Mesendoderm (in vitro differentiated cells): ENCODE results near the gene MYO18B.

ENCODE experiments used
- DNase-seq: peaks from one replicate; pipeline ENCODE4 v3.0.0; 2013
- H2AK5ac ChIP-seq: 2 replicates; pipeline ENCODE4 v1.6.1; 2013; ENCODE audit warnings: low read length, inconsistent platforms
- H2BK120ac ChIP-seq: 2 replicates; pipeline ENCODE4 v1.6.1; 2013; ENCODE audit warnings: low read depth, mild to moderate bottlenecking, low read length, moderate library complexity, mixed read lengths
- H2BK15ac ChIP-seq: replicated peaks from 2 replicates; pipeline ENCODE4 v1.6.1; 2013; ENCODE audit warnings: low read depth, mild to moderate bottlenecking, moderate library complexity
- H2BK5ac ChIP-seq: 2 replicates; pipeline ENCODE4 v1.6.1; 2013; ENCODE audit warnings: low read length, inconsistent platforms
- H3K18ac ChIP-seq: 2 replicates; pipeline ENCODE4 v1.6.1; 2013; ENCODE audit warnings: mild to moderate bottlenecking, low read length, mixed read lengths
- H3K23ac ChIP-seq: one replicate; pipeline ENCODE4 v1.6.1; 2013; ENCODE audit warnings: low read length
- H3K27ac ChIP-seq: 2 replicates; pipeline ENCODE4 v1.5.1; 2013; ENCODE audit warnings: low read depth, mild to moderate bottlenecking, inconsistent platforms, low read length, moderate library complexity
- H3K27me3 ChIP-seq: 2 replicates; pipeline ENCODE4 v1.6.1; 2013; ENCODE audit warnings: low read length, control low read depth, mild to moderate bottlenecking, inconsistent platforms; ENCODE audit not compliant: insufficient read depth, poor library complexity
- H3K36me3 ChIP-seq: 2 replicates; pipeline ENCODE4 v1.6.1; 2013; ENCODE audit warnings: low read length, inconsistent platforms; ENCODE audit not compliant: control insufficient read depth, insufficient read depth
- H3K4ac ChIP-seq: one replicate; pipeline ENCODE4 v1.6.1; 2013; ENCODE audit warnings: low read depth, mild to moderate bottlenecking, low read length, moderate library complexity
- H3K4me1 ChIP-seq: 2 replicates; pipeline ENCODE4 v1.6.1; 2013; ENCODE audit warnings: low read depth, low read length, inconsistent platforms; ENCODE audit not compliant: control insufficient read depth
- H3K4me2 ChIP-seq: 2 replicates; pipeline ENCODE4 v1.6.1; 2013; ENCODE audit warnings: low read length
- H3K4me3 ChIP-seq: 2 replicates; pipeline ENCODE4 v1.5.1; 2013; ENCODE audit warnings: mild to moderate bottlenecking, low read length
- H3K56ac ChIP-seq: one replicate; pipeline ENCODE4 v1.6.1; 2013; ENCODE audit warnings: low read length
- H3K79me1 ChIP-seq: 2 replicates; pipeline ENCODE4 v1.6.1; 2013; ENCODE audit warnings: low read length, inconsistent platforms
- H3K79me2 ChIP-seq: 2 replicates; pipeline ENCODE4 v1.6.1; 2013; ENCODE audit warnings: mild to moderate bottlenecking, low read length; ENCODE audit not compliant: control insufficient read depth, insufficient read depth
- H3K9ac ChIP-seq: 2 replicates; pipeline ENCODE4 v1.6.1; 2013; ENCODE audit warnings: low read length, inconsistent platforms
- H4K5ac ChIP-seq: one replicate; pipeline ENCODE4 v1.6.1; 2013; ENCODE audit warnings: low read length
- H4K8ac ChIP-seq: one replicate; pipeline ENCODE4 v1.6.1; 2013; ENCODE audit warnings: low read depth, mild to moderate bottlenecking, control low read depth, low read length, moderate library complexity
- WGBS: extraction: QIAGEN DNeasy Blood & Tissue Kit; methylation state at CpG from one replicate; pipeline ENCODE4 v1.1.7; 2013; ENCODE audit warnings: low lambda C conversion rate, missing lambda C conversion rate; ENCODE audit not compliant: insufficient coverage; ENCODE audit errors: extremely low coverage; 5-methylcytosine and 5-hydroxymethylcytosine counted together

The MYO18B gene

DNA sequence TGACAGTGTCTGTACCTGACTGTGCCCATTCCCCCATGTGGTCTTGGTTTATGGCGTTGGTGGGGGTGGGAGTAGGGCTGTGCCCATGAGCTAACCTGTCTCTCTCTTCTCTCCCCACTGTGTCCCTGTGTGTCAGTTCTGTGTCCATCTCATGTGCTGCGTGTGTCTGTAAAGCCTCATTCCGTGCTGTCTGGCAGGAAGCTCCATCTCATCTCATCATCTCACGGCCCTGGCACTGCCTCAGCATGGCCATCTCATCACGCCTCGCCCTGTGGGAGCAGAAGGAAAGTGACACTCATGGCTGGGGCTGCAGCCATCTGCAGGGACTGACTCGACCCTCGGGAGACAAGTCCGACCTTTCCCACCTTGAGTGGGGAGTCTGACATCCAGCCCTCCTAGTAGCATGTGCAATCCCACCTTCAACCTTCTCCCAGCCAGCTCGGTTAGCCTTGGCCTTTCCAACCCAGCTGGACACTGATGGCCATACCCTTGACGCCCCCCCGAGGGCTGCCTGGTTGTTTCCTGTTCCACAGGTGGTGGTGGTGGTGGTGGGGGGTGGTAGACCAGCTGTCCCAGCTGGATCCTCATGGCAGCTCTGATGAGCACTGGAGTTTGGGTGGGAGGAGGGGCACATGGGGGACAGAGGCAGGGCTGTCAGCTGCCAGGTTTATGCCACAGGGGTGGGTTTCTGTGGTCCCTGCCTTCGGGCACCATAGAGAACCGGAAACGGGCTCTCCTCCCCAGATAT, 19.0 kb downstream of the MYO18B start:
- Histone ChIP-seq H3K79me2 (no peaks in the 10 kb centered on the region), H3K79me1 (no peaks in the 10 kb centered on the region), H3K27me3 (no peaks in the 10 kb centered on the region), H3K27ac (no peak overlapping the region), H3K4me1 (no peaks in the 10 kb centered on the region), H3K4ac (no peak overlapping the region), H3K18ac (no peak overlapping the region), H3K23ac (no peak overlapping the region), H3K36me3 (no peaks in the 10 kb centered on the region), H4K5ac (no peak overlapping the region), H3K4me2 (no peak overlapping the region), H2BK5ac (no peak overlapping the region), H3K56ac (peak overlapping the region; percentile 19), H2AK5ac (no peak overlapping the region), H2BK15ac (no peak overlapping the region), H4K8ac (no peak overlapping the region), H3K9ac (no peak overlapping the region), H2BK120ac (no peak overlapping the region), H3K4me3 (no peak overlapping the region)
- no CpG with 5 or more reads among the region's 15 CpGs for WGBS
- no peak for DNase-seq

DNA sequence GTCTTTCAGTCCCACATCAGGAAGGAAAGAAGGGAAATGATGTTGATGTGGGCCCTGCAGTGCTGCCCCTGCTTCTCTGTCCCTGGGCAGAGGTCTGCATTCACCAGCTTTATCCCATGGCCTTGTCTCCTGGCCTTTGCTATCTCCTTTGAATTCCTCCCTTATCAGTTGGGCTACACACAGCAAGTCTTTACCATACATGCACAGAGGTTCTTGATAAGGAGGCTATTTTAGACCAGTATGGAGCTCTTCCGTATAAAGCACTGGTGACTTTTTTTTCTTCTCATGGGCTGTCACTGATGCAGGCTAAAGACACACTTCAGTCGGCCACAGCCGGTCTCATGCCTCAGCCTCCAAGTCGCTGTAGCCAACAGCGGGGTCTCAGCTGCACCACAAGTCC, 20.2 kb downstream of the MYO18B start:
- Histone ChIP-seq H4K8ac (no peak overlapping the region), H4K5ac (no peak overlapping the region), H3K36me3 (no peaks in the 10 kb centered on the region), H3K27ac (no peak overlapping the region), H2AK5ac (no peak overlapping the region), H3K4me2 (no peak overlapping the region), H3K4ac (no peak overlapping the region), H3K23ac (no peak overlapping the region), H2BK5ac (no peak overlapping the region), H3K9ac (no peak overlapping the region), H3K27me3 (no peaks in the 10 kb centered on the region), H3K79me1 (no peaks in the 10 kb centered on the region), H2BK120ac (no peak overlapping the region), H3K18ac (no peak overlapping the region), H2BK15ac (no peak overlapping the region), H3K56ac (no peak overlapping the region), H3K79me2 (no peaks in the 10 kb centered on the region), H3K4me3 (no peak overlapping the region), H3K4me1 (no peaks in the 10 kb centered on the region)
- WGBS, result no CpG with 5 or more reads among the region's 5 CpGs
- peak; percentile 61 for DNase-seq

DNA sequence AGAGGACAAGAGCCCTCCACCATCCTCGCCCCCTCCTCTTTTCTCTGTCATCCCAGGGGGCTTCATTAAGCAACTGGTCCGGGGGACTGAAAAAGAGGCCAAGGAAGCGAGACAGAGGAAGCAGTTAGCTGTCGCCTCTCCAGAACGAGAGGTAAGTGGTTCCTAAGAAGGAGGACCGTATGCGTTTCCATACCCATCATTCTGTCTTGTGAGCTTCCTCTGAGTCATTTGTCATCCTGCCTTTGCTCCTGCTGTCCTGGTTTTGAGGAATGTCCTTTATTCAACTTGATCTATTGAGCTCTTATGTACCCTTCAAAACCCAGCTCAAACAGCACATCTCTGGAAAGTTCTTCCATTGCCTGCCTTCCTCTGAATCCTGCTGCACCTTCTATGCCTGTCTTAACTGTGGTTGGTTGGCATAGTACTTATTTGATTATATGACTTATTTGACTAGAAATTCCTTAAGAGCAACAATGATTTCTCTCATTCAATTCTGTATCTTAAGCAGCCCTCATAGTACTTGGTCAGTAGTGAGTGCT, 21.3 kb downstream of the MYO18B start:
- Histone ChIP-seq H2AK5ac (no peak overlapping the region), H2BK120ac (no peak overlapping the region), H3K4me1 (no peaks in the 10 kb centered on the region), H3K4me2 (no peak overlapping the region), H3K4me3 (no peak overlapping the region), H3K56ac (no peak overlapping the region), H2BK5ac (no peak overlapping the region), H2BK15ac (no peak overlapping the region), H4K5ac (no peak overlapping the region), H3K79me1 (no peaks in the 10 kb centered on the region), H3K18ac (no peak overlapping the region), H3K27me3 (no peaks in the 10 kb centered on the region), H3K79me2 (no peaks in the 10 kb centered on the region), H3K23ac (no peak overlapping the region), H3K9ac (no peak overlapping the region), H3K36me3 (no peaks in the 10 kb centered on the region), H3K27ac (no peak overlapping the region), H4K8ac (no peak overlapping the region), H3K4ac (no peak overlapping the region)
- no peak for DNase-seq
- no CpG with 5 or more reads among the region's 7 CpGs for WGBS

DNA sequence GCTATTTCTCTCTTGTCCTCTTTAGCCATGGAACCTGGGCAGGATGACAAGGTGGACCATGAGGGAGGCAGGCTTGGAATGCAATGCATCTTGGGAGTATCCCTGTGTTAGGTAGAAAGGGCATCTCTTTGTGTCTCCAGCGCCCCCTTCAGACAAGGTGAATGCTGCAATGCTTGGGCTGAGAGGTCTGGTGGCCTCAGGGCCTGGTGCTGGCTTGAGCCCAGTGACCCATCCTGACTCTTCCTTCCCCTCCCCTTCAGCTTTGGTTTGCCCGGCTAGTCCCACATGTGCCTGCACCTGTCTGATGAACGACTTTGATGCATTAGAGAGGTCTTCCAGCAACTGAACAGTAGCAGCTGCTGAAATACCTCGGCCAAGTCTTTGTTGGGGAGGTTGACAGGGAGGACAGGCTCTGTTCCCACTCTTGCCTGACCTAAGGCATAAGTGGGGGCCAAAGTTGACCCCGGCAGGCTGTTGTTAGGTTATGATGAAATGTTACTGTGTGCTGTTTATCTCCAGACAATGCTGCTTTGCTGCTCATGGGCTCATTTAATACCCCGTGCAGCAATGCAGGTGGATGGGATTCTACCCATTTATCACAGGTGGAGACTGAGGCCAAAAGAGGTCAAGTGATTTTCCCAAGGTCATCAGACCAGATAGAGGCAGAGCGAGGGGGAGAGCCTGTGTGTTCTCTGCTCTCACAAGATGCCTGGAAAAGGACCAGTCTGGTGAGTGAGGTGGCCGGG, 22.5 kb downstream of the MYO18B start:
- Histone ChIP-seq H3K4ac (no peak overlapping the region), H3K4me1 (no peaks in the 10 kb centered on the region), H2BK15ac (no peak overlapping the region), H3K4me3 (no peak overlapping the region), H3K79me1 (no peaks in the 10 kb centered on the region), H3K18ac (no peak overlapping the region), H2BK120ac (no peak overlapping the region), H4K5ac (no peak overlapping the region), H2AK5ac (no peak overlapping the region), H3K56ac (no peak overlapping the region), H3K79me2 (no peaks in the 10 kb centered on the region), H3K23ac (no peak overlapping the region), H4K8ac (no peak overlapping the region), H3K4me2 (no peak overlapping the region), H2BK5ac (no peak overlapping the region), H3K36me3 (no peaks in the 10 kb centered on the region), H3K27me3 (no peaks in the 10 kb centered on the region), H3K9ac (no peak overlapping the region), H3K27ac (no peak overlapping the region)
- peak; percentile 72 for DNase-seq
- no CpG with 5 or more reads among the region's 8 CpGs for WGBS

DNA sequence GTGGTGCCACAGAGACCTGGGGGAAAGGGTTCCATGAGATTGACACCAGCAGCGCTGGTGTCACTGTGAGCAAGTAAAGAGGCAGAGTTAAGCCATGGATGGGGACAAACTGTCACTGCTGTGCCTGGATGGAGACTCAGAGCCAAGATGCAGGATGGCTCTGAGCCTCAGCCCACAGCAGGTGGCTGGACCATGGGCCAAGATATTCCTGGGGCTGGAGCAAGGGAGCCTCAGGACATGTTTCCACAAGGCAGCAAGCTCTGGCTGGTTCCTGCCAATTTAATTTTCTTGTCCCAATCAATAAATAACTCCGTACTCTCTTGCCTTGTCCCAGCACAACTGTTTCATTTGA, 23.0 kb downstream of the MYO18B start:
- Histone ChIP-seq H3K56ac (no peak overlapping the region), H3K23ac (no peak overlapping the region), H3K4me2 (no peak overlapping the region), H2BK120ac (no peak overlapping the region), H3K4me1 (no peaks in the 10 kb centered on the region), H2AK5ac (no peak overlapping the region), H3K36me3 (no peaks in the 10 kb centered on the region), H4K8ac (no peak overlapping the region), H3K9ac (no peak overlapping the region), H3K27me3 (no peaks in the 10 kb centered on the region), H3K18ac (no peak overlapping the region), H3K79me1 (no peaks in the 10 kb centered on the region), H2BK5ac (no peak overlapping the region), H3K79me2 (no peaks in the 10 kb centered on the region), H2BK15ac (no peak overlapping the region), H3K27ac (no peak overlapping the region), H4K5ac (no peak overlapping the region), H3K4ac (no peak overlapping the region), H3K4me3 (no peak overlapping the region)
- DNase-seq, result no peak
- no CpG with 5 or more reads among the region's 2 CpGs for WGBS
